Measurements from ENCODE around the gene CEACAM5.

GRCh38 chr19:41741244-41741554 lies 32.8 kb downstream of the CEACAM5 start:
- TF ChIP-seq POLR2AphosphoS5 (IDR thresholded peaks at IDR 0.05) (no peak), POLR2A (IDR thresholded peaks at IDR 0.05) (no peak), CTCF (IDR thresholded peaks at IDR 0.05) (no peak)
